BJ (cell line): ENCODE results near the gene PHF14. TPM values are rescaled to one million over a fixed set of nuclear protein-coding genes. Genes with fewer than 3 reads are reported as not detected.

ENCODE experiments used
- CTCF ChIA-PET: fragments of 350-600 bp; formaldehyde crosslinking; extraction: SDS; loops from one replicate; lab custom pipeline; 2021; ENCODE audit warnings: antibody characterized with exemption, inconsistent platforms; lab: Yijun Ruan, JAX
- POLR2A ChIA-PET: fragments of 300-600 bp; sonication (Branson Sonifier 250); formaldehyde crosslinking; extraction: SDS; loops from one replicate; lab custom pipeline; 2021; ENCODE audit warnings: antibody characterized with exemption; lab: Charles Lee
- DNase-seq: peaks from one replicate; pipeline ENCODE4 v3.0.0-alpha.2; 2011; ENCODE audit warnings: low read depth
- H3K27me3 ChIP-seq: 2 replicates; pipeline ENCODE4 v1.6.0; 2011; ENCODE audit warnings: low read length; ENCODE audit not compliant: control insufficient read depth, insufficient read depth
- H3K36me3 ChIP-seq: 2 replicates; pipeline ENCODE4 v1.5.1; 2011; ENCODE audit warnings: low read length; ENCODE audit not compliant: control insufficient read depth, insufficient read depth
- H3K4me3 ChIP-seq: 2 replicates; pipeline ENCODE4 v1.5.1; 2011; ENCODE audit warnings: low read depth, mild to moderate bottlenecking, control low read depth, low read length
- polyA plus RNA-seq: library from polyadenylated mRNA; depleted of rRNA; stranded (reverse); fragments of >200 nt; gene quantifications from 2 replicates; pipeline ENCODE4 v1.2.3, GENCODE V29; 2011
- TF ChIP-seq, protein P1 (sequence below): IDR thresholded peaks from 2 replicates; pipeline ENCODE4 v1.5.1; 2011; ENCODE audit warnings: low read depth, mild to moderate bottlenecking, control low read depth, inconsistent platforms, low read length, moderate library complexity; ENCODE audit not compliant: insufficient read depth

Gene PHF14
- polyA plus RNA-seq, 1 experiment: 6.5 TPM

DNA sequence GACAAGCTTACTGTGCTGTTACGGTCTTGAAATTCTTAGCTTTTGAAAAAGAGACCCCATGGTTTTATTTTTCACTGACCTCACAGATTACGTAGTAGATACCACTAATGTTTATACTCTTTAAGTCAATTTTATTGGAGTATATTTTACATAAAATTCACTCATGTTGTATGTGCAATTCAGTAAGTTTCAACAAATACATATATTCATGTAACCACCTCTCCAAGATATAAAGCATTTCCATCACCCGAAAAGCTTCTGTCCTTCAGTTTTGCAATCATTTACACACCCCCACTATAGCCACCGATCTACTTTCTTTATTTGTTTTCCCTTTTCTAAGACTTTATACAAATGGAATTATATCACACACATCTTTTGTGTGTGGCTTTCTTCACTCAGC, 199.2 kb downstream of the PHF14 start:
- H3K36me3 ChIP-seq: no peaks in the 10 kb centered on the region
- no peaks in the 10 kb centered on the region for H3K27me3 ChIP-seq
- POLR2A ChIA-PET: no interaction called here
- no peak overlapping the region for H3K4me3 ChIP-seq
- DNase-seq: no peak
- CTCF ChIA-PET: interaction anchor here (0.6 to 1.2 kb wide), 3 partner anchors 9 to 384 kb away, joined by 3 to 4 read pairs (median 4); no protein-coding TSS in a partner anchor
- TF ChIP-seq, protein P1, sequence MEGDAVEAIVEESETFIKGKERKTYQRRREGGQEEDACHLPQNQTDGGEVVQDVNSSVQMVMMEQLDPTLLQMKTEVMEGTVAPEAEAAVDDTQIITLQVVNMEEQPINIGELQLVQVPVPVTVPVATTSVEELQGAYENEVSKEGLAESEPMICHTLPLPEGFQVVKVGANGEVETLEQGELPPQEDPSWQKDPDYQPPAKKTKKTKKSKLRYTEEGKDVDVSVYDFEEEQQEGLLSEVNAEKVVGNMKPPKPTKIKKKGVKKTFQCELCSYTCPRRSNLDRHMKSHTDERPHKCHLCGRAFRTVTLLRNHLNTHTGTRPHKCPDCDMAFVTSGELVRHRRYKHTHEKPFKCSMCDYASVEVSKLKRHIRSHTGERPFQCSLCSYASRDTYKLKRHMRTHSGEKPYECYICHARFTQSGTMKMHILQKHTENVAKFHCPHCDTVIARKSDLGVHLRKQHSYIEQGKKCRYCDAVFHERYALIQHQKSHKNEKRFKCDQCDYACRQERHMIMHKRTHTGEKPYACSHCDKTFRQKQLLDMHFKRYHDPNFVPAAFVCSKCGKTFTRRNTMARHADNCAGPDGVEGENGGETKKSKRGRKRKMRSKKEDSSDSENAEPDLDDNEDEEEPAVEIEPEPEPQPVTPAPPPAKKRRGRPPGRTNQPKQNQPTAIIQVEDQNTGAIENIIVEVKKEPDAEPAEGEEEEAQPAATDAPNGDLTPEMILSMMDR: no peak

DNA sequence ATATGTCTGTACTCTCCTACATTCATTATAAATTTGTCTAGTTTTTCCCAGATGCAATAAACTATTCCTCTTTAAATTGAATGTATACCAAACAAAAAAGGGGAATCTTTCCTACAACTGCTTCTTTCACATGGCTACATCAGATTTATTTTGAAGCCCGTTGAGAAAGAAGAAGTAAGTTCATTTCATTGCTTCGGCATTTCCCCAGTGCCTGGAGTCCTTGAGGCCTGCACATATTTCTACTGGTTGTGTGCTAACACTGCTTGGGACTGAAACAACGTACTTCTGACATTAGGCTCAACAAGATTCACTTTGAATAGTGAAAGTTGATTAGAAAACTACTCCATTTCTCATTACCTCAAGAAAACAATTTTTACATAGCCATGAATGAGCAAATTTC, 201.7 kb downstream of the PHF14 start:
- ChIA-PET POLR2A (no interaction called here), CTCF (no interaction called here)
- Histone ChIP-seq H3K4me3 (no peak overlapping the region), H3K36me3 (no peaks in the 10 kb centered on the region), H3K27me3 (no peaks in the 10 kb centered on the region)
- TF ChIP-seq, protein P1: no peak
- no peak for DNase-seq

DNA sequence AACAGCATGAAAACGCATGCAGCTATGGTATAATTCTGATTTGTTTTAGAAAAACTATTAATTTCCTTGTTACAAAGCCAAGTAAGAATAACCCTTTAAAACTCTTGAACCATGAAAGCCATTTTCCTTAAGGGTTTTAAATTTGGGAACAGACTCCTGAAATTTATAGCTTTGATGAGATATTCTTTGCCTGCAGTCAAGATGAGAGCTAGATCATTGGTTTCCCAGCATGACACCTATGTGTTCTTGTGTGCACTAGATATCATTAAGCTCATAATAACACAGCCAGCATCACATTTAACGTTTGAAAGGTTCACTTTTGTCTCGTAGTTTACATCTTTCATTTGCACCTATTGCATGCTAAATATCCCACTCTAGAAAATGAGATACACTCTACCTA, 202.2 kb downstream of the PHF14 start:
- H3K27me3 ChIP-seq: no peaks in the 10 kb centered on the region
- CTCF ChIA-PET: no interaction called here
- no peaks in the 10 kb centered on the region for H3K36me3 ChIP-seq
- TF ChIP-seq, protein P1: no peak
- POLR2A ChIA-PET: no interaction called here
- DNase-seq: no peak
- H3K4me3 ChIP-seq: no peak overlapping the region

DNA sequence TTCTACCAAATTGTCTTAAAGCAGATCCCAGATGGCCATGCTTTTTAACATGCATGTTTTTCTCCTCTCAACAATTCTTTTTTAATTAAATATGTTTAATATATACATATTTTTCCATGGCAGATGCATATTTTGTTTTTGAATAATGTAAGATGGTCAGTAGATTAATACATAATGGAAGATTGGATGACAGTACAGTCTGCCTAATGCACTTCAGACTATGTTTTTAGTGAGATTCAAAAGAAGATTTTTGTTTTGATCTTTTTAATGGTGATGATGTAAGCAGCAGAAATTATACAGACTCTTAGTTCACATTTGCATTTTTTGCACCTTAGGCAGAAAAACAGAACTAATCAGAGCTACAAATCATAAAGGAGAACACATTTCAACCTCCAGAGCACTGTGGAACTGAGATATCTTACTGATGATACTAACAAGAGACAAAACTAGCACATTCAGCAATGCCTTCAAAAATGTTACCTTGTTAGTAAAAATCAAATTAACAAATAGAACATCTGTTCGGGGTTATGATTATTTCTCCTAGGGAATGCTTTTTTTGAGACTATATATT, 203.4 kb downstream of the PHF14 start:
- CTCF ChIA-PET: no interaction called here

DNA sequence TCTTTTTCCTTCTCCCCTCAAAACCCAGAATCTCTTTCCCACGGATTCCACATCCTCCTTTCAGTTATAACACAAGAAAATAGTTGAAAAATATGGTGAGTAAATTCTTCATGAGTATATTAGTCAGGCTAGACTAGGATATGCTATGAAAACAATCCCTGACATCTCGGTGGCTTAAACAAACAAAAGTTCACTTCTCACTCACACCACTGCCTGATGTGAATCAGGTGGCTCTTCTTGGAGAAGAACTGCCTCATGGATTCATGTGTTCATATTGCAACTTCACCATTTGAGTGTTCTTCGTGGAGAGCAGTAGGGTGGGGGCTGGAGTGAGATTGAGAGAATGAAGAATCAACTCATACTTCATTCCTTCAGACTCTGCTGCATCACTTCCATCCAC, 204.1 kb downstream of the PHF14 start:
- no peaks in the 10 kb centered on the region for H3K27me3 ChIP-seq
- ChIA-PET CTCF (no interaction called here), POLR2A (no interaction called here)
- no peak for DNase-seq
- no peak overlapping the region for H3K4me3 ChIP-seq
- H3K36me3 ChIP-seq: no peaks in the 10 kb centered on the region
- TF ChIP-seq, protein P1: no peak

More for the DNA sequence above, 203.4 kb downstream of the PHF14 start:
- Histone ChIP-seq H3K27me3 (no peaks in the 10 kb centered on the region), H3K4me3 (no peak overlapping the region), H3K36me3 (no peaks in the 10 kb centered on the region)
- TF ChIP-seq, protein P1: no peak
- POLR2A ChIA-PET: no interaction called here
- no peak for DNase-seq
